GM19351 (cell line): ENCODE results near the gene E2F1.
"Not testable (repeated sequence)": the region's sequence is repeated elsewhere in the genome, so short reads cannot be mapped to it uniquely, and the experiment has no call there.

Source experiments
- ATAC-seq: cut with Tn5 transposase; IDR thresholded peaks from one replicate; pipeline ENCODE4 v1.9.1; 2021; ENCODE audit warnings: mild to moderate bottlenecking, moderate library complexity; ENCODE audit not compliant: unreplicated experiment

The E2F1 gene

DNA sequence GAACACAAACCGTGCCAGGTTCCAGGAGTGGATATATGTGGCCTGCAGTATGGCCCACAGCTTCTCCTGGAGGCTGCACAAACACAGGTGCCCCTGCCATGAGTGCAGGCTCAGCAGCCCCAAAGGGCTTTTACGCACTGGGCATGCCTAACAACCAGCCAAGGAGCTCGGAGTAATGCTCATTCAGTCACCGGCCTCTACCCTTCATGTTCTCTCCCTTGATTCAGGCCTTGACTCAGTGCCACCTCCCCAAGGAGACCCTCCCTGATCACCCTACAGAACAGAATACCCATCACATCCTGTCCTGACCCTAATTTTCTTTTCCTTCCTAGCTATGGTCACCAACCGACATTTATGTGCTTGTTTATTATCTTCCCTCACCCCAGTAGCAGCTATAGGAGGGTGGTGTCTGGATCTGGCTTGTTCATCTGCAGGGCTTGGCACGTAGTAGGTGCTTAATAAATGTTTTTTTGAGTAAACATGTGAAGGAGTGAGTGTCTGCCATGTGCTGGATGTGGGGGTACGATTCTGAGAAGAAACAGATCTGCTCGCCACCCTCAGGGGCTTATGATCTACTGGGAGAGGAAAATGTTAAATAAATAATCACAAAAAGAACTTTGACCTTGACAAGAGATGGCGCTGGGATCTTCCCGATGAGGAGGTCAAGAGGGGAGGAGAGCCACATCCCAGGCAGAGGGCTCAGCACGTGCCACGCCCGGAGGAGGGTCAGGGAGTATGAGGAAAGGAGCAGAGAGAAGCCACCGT, 24.7 kb upstream of the E2F1 start:
- no peak for ATAC-seq

DNA sequence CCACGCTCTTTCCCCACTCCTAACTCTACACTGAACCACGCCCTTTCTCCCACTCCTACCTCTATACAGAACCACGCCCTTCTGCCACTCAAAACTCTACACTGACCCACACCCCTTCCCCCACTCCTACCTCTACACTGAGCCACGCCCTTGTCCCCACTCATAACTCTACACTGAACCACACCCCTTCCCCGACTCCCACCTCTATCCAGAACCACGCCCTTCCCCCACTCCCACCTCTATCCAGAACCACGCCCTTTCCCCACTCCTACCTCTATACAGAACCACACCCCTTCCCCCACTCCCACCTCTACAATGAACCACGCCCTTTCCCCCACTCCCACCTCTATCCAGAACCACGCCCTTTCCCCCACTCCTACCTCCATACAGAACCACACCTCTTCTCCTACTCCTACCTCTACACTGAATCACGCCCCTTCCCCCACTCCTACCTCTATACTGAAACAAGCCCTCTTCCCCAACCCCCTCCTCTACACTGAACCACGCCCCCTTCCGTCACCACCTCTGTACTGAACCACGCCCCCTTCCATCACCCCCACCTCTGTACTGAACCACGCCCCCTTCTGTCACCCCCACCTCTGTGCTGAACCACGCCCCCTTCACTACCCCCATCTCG, 23.8 kb upstream of the E2F1 start:
- ATAC-seq = no peak

DNA sequence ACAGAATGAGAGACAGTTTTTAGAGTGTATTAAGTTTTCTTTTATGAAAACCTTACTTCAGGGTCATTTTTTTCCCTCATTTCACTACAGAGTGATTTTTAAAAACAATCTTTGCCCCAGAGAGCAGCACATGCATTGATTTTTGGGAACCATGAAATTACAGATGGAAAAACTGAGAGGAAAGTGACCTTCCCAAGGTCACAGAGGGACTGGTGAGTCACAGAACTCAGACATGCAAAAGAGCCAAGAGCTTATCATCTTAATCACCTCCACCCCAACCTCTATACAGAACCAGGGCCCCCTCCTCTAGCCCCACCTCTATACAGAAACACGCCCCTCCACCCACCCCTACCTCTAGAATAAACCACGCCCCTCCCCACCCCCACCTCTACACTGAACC, 23.2 kb upstream of the E2F1 start:
- ATAC-seq = no peak

DNA sequence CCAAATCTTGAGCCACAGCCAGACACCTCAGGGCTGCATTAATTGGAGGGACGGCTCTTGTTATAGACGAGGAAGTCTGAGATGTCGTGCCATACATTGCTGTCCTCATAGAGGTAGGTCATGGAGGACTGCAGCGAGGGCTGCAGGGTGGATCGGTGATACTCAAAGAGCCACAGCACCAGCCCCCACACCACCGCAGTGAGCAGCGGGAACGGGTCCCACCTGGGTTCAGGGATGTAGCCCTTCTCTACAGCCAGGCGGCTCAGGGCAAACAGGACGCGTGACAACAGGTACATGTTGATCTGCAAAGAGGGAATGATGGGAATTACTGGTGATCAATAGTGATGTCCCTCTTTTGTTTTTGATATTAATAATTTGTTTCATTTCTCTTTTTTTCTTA, 21.5 kb upstream of the E2F1 start:
- ATAC-seq = no peak

DNA sequence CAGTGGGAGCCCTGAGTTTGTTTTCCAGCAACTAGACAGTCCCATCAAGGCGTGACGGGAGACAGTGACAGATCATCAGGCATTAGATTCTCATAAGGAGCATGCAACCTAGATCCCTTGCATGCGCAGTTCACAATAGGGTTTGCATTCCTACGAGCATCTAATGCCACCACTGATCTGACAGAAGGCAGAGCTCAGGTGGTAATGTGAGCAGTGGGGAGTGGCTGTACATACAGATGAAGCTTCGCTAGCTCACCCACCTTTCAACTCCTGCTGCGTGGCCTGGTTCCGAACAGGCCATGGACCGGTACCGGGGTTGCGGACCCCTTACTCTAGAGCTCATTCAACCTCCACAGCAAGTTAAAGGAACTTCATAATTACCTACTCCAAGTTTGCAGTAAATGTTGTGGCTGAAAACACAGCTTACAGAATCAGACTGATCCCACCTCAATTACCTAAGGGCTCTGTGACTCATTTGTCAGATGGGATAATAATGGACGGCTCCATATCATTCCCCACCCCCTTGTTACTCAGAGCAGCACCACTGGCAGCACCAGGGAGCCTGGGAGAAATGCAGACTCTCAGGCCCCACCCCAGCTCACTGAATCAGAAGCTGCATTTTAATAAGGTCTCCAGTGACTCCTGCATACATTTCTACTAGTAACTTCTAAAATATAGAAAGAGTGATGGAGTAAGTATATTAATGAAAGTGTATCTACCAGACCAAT, 18.2 kb upstream of the E2F1 start:
- no peak for ATAC-seq

DNA sequence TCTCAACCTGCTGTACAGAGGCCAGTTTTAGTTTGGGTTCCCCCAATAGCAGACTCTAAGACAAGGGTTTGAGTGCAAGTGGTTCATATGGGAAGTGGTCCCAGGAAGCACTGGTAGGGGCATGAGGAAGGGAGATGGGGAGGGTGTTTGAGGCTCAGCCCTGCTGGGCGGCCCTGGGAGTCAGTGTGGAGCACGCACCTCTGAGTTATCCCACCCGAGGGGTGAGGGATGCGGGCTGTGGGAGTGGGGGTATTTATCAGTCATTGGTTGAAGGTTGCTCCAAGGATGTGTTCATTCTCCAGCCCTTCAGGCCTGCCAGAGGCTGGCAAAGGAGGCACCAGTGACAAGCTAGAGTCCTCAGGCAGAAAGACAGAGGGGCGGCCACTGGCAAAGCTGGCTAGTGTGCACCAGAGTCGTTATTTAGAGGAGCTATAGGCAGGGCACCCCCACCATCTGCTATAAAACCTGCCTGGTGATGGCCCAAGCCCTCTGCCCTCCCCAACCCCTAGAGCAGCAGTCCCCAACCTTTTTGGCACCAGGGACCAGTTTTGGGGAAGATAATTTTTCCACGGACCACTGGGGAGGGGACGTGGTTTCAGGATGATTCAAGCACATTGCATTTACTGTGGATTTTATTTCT, 17.4 kb upstream of the E2F1 start:
- ATAC-seq = no peak

DNA sequence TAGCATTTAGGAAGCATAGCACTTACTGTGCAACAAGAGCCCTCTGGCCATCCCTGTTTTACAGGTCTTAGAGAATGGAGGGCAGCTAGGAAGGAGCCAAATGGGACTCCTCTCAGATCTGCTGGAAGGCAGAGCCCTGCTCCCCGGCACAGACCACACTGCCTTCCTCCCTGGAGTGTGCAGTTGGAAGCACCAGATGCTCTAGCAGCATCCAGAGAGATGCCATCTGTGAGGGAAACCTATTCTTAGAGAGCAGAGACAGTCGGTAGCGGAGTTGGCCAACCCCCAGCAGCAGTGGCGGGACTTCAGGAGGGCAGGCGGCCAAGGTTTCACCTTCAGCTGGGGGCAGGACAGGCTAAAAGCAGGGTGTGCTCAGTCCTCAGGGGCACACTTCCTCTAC, 16.7 kb upstream of the E2F1 start:
- ATAC-seq = no peak

DNA sequence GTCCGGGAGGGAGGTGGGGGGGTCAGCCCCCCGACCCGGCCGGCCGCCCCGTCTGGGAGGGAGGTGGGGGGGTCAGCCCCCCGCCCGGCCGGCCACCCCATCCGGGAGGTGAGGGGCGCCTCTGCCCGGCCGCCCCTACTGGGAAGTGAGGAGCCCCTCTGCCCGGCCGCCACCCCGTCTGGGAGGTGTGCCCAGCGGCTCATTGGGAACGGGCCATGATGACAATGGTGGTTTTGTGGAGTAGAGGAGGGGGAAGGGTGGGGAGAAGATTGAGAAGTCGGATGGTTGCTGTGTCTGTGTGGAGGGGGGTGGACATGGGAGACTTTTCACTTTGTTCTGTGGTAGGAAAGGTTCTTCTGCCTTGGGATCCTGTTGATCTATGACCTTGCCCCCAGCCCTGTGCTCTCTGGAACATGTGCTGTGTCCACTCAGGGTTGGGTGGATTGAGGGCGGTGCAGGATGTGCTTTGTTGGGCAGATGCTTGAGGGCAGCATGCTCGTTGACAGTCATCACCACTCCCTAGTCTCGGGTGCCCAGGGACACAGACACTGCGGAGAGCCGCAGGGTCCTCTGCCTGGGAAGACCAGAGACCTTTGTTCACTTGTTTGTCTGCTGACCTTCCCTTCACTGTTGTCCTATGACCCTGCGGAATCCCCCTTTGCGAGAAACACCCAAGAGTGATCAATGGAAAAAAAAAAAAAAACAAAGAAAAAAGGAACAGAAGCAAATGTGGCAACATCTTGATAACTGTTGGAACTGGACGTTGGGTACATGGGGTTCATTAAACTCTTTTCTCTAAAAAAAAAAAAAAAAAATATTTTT, 15.7 kb upstream of the E2F1 start:
- ATAC-seq = no peak

DNA sequence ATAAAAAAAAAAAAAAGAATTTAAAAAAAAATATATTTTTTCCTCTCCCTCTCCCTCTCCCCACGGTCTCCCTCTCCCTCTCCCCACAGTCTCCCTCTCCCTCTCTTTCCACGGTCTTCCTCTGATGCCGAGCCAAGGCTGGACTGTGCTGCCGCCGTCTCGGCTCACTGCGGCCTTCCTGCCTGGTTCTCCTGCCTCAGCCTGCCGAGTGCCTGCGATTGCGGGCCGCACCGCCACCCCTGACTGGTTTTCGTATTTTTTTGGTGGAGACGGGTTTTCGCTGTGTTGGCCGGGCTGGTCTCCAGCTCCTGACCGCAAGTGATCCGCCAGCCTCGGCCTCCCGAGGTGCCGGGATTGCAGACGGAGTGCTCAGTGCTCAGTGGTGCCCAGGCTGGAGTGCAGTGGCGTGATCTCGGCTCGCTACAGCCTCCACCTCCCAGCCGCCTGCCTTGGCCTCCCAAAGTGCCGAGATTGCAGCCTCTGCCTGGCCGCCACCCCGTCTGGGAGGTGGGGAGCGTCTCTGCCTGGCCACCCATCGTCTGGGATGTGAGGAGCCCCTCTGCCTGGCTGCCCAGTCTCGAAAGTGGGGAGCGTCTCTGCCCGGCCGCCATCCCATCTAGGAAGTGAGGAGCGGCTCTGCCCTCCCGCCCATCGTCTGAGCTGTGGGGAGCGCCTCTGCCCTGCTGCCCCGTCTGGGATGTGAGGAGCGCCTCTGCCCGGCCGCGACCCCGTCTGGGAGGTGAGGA, 14.7 kb upstream of the E2F1 start:
- ATAC-seq = not testable (repeated sequence)

DNA sequence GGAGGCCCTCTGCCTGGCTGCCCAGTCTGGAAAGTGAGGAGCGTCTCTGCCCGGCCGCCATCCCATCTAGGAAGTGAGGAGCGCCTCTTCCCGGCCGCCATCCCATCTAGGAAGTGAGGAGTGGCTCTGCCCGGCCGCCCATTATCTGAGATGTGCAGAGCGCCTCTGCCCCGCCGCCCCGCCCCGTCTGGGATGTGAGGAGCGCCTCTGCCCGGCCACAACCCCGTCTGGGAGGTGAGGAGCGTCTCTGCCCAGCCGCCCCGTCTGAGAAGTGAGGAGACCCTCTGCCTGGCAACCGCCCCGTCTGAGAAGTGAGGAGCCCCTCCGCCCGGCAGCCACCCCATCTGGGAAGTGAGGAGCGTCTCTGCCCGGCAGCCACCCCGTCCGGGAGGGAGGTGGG, 12.8 kb upstream of the E2F1 start:
- not testable (repeated sequence) for ATAC-seq

DNA sequence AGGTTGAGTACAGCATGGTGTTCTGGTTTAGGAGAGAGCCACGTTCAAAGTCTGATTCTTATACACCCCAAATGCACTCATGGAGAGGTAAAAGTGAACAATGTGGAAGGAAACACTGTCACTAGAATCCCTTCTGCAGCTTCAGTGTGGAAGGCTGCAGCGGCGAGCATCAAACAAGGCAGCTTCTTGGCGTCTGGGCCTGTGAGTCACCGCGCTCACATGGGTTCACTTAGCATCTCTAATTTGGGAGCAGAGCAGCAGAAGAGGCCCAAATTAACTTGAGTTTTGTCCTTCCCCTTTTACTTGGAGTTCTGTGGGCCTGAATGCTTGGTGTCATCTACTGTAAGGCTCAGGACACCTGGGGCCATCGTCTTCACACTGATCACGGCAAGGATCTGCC, 10.9 kb upstream of the E2F1 start:
- no peak for ATAC-seq

DNA sequence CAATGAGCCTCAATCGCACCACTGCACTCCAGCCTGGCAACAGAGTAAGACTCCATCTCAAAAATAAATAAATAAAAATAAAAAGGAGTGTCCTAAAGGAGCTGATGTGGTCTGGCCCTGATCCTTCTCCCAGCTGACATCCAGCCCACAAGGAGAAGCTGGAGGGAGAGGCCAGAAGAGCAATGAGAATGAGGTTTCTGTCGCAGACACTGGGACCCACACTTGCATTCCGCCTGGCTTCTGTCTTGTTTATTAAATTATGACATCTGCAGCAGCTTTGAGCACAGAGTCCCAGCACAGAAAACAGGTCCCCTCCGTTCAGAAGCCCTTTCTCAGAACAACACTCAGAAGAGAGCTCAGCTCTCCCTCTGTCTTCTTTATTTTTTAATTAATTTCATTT, 10.3 kb upstream of the E2F1 start:
- no peak for ATAC-seq

DNA sequence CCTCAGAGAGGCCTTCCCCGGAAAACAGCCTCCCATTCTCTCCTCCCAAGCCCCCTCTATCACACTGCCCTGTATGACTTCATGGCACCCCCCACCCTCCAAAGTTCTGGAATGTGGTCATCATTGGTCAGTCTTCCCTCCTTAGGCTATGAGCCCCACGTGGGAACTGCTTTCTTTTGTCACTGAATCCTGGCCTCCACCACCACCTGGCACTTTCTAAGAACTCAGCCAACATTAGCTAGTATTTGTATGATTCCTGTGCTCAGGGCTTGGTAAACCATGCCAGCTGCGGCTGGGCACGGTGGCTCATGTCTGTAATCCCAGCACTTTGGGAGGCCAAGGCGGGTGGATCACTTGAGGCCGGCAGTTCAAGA, 8.4 kb upstream of the E2F1 start:
- no peak for ATAC-seq

DNA sequence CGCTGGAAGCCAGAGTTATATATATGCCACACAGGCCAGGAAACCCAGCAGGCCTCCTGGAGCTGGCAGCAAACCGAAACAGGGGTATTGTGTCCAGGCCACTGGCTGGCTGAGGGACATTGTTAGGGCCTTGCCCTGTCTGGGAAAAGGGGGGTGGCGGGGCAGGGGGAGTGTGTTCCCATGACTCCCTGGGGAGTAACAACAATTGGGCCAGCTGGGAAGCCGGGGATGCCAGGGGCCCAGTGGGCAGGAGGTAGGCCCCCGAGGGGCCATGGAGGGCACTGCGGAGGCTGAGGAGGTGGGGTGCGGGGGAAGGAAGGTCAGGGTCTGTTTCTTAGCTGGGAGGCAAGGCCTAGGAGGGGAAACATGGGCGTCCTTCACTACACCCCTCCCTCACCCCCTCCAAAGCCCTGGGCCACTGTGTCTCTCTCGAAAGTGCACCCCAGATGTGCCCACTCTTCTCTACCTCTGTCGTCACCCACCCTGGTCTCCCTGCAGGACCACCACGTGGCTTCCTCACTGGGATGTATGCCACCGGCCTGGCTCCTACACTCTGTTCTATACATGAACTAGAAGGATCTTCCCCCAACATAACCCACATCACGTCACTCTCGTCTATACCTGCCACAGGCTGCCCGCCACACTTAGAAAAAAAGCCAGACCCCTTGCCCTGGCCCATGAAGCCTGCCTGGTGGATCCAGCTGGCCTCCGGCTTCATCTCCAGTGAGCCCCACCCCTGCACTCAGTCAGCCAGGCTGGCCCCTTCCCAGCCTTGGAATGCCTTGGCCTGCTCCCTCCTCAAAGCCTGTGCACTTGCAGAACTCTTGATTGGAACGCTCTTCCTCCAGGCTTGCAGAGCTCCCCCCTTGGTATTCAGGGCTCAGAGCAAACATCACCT, 7.8 kb upstream of the E2F1 start:
- ATAC-seq = no peak

DNA sequence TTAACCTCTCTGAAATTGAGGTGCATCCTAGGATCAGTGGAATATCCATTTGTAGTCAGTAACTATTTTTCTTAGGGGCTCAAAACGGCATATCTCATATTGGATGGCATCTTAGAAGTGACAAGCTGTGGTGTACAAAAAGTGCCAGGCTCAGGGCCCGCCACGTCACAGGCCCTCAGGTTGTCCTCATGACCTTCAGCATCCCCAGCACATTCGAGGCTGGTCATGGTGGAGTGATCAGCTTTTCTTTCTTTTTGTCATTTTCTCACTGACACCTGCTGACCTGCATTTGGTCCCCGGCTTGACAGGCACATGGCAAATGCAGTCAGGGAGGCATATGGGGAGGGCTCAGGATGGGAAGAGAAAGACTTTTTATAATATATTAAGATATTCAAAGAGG, 7.1 kb upstream of the E2F1 start:
- ATAC-seq = no peak

DNA sequence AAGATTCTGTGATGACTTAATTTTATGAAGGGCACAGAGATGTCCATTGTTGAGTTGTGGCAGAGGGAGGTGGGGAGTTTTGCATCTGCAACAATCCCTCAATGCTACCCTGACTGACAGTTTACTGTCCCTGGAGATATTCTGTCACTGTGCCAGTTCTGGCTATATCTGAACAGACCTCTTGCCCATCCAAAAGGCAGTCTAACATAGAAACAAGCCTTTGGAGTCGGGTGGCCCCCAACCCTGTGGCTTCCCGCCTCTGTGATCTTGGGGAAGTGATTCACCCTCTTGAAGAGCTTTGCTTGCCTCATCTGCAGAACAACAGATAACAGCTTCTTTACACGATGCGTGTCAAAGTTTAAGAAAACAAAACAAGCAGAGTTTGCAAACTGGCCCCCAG, 3.8 kb upstream of the E2F1 start:
- ATAC-seq = no peak

DNA sequence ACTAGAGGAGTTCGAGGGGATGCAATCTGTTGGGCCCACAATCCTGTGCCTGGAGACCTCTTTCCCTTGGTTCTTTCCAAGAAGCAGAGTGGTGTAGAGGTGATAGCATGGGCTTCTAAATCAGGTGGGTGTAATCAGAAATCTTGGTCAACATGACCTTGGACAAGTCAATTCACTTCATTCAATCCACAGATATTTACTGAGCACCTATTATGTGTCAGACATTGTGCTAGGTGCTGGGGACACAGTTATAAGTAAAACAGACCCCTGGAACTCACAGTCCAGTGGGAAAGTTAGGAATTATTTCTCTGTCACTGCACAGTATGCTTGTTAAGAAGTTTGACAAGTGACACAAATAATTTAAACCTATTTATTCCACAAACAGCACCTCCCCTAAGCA, 3.3 kb upstream of the E2F1 start:
- no peak for ATAC-seq

DNA sequence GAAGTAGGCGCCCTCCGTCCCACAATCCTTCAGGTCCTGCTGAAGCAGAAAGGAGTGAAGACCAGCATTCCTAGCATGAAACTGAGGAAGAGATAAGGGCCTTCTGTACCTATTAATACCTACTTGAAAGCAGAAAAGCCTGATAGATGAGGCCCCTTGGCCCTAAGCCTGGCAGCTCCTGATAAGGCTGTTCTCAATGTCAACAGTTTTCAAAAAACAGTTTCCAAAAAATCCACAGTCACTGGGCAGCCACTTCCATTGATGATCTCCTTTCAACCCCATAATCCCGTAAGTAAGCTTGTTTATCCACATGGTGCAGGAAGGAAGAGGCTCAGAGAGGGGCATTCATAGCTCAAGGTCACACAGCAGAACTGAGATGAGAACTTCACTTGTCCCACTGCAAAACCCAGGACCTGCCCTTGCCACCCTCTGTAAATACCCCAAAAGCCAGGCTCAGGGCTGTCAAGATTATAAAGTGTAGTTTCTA, 2.8 kb upstream of the E2F1 start:
- no peak for ATAC-seq
